ENCODE data around the gene NEMP1. TPM values are rescaled to one million over a fixed set of nuclear protein-coding genes. Genes with fewer than 3 reads are reported as not detected.

Gene NEMP1
- total and polyA plus RNA-seq, 2 of the 13 experiments (the other 11 are each of a cell fraction or from before 2014, with no cell fraction given), result 11.4 to 12.9 TPM

GRCh38 chr12:57127726-57128518 is 49.3 kb upstream of the NEMP1 start, which contains the start of gene LRP1 (continued):
- peak; percentile 17; the same call in 1 of the 2 replicates for TF ChIP-seq ZNF281 (CRISPR knock-in tag; IDR thresholded peaks at IDR 0.05; ENCODE audit: borderline replicate concordance)
- no peak for TF ChIP-seq CREB1 (IDR thresholded peaks at IDR 0.05)
- peak; percentile 35; the same call in 1 of the 2 replicates for TF ChIP-seq CREB1 (CRISPR knock-in tag; IDR thresholded peaks at IDR 0.05)
- TF ChIP-seq RXRB (CRISPR knock-in tag; IDR thresholded peaks at IDR 0.05; ENCODE audit: borderline replicate concordance), result no peak; the same call in 1 of the 2 replicates
- TF ChIP-seq ASH2L (IDR thresholded peaks at IDR 0.05; ENCODE audit: insufficient read length, low read depth, low read length), result no peak
- no peak for TF ChIP-seq ZNF446 (CRISPR knock-in tag; IDR thresholded peaks at IDR 0.05)
- TF ChIP-seq LRRFIP1 (CRISPR knock-in tag; conservative IDR thresholded peaks at IDR 0.05), result no peak
- TF ChIP-seq ATAD3A (CRISPR knock-in tag; IDR thresholded peaks at IDR 0.05), result no peak
- TF ChIP-seq ZEB1 (IDR thresholded peaks at IDR 0.05; ENCODE audit: insufficient replicate concordance, low read depth), result peak; percentile 18
- no peak for TF ChIP-seq ZBTB10 (CRISPR knock-in tag; IDR thresholded peaks at IDR 0.05; ENCODE audit: borderline replicate concordance)
- TF ChIP-seq PBX2 (CRISPR knock-in tag; IDR thresholded peaks at IDR 0.05), result no peak
- no peak for TF ChIP-seq MIER3 (CRISPR knock-in tag; IDR thresholded peaks at IDR 0.05; ENCODE audit: borderline replicate concordance)
- TF ChIP-seq ZNF235 (CRISPR knock-in tag; IDR thresholded peaks at IDR 0.05; ENCODE audit: borderline replicate concordance), result no peak
- TF ChIP-seq ZFX (CRISPR knock-in tag; IDR thresholded peaks at IDR 0.05; ENCODE audit: low read depth), result peak; percentile 51
- no peak for TF ChIP-seq ZNF704 (CRISPR knock-in tag; IDR thresholded peaks at IDR 0.05; ENCODE audit: borderline replicate concordance)
- TF ChIP-seq TFE3 (CRISPR knock-in tag; IDR thresholded peaks at IDR 0.05), result no peak

All from HepG2 (cell line).